ENCODE data around the gene SPPL3.
"Not testable (repeated sequence)": the region's sequence is repeated elsewhere in the genome, so short reads cannot be mapped to it uniquely, and the experiment has no call there.

SPPL3 gene

GRCh38 chr12:120917748-120918147, 13.6 kb upstream of the SPPL3 start:
- no peak for DNase-seq

DNA sequence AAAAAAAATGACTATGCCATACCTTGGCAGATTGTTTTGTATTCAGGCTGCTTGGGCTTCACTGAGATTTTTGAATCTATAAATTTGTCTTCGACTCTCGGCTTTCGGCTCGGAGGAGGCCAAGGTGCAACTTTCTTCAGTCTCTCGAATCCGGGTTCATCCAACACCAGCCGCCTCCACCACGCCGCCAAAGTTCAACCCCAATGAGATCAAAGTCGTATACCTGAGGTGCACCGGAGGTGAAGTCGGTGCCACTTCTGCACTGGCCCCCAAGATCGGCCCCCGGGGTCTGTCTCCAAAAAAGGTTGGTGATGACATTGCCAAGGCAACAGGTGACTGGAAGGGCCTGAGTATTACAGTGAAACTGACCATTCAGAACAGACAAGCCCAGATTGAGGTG, 12.4 kb upstream of the SPPL3 start:
- no peak for DNase-seq

DNA sequence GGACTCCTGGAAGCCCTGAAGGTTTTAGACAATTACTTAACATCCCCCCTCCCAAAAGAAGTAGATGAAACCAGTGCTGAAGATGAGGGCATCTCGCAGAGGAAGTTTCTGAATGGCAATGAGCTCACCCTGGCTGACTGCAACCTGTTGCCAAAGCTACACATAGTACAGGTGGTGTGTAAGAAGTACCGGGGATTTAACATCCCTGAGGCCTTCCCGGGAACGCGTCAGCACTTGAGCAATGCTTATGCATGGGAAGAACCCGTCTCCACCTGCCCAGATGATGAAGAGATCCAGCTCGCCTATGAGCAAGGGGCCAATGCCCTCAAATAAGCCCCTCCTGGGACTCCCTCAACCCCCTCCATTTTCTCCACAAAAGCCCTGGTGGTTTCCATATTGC, 10.6 kb upstream of the SPPL3 start:
- no peak for DNase-seq

GRCh38 chr12:120909633-120910298, 5.6 kb upstream of the SPPL3 start:
- no peak for DNase-seq

- DNase-seq, result no peak
These were observed 1.8 kb upstream of the SPPL3 start for GRCh38 chr12:120905856-120906384.

DNA sequence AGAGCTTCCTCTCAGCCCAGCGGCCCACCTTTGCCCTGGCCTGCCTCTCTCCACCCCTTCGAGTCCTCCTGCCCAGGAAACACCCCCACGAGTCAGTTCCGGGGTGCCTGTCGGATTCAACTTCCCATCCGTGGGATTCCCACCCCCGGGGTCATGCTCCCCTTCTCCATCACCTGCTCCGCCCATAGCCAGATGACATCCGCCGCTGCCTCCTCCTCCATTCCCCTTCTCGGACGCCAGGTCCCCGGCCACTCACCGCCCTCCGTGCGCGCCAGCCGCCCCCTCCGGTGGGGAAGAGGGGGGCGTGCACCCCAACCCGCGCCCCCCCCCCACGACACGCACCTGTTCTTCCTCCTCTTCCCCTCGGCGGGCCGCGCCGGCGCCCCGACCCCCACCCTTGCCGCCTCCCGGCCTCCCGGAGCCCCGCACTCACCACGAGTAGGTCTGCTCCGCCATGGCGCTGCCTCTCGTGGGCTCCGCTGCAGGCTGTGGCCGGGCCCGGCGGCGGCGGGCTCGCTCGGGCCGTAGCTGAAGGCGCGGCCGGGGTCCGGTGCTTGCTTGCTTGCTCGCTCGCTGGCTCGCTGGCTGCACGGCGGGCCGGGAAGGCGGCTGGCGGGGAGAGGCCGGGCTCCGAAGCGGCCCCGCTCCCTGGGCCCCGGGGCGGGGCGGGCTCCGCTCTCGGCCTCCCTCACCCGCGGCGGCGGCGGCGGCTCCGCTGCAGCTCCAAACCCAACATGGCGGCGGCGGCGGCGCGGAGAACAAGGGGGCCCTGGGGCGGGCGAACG, 554 bp downstream of the SPPL3 start:
- peak in 1 of 2 experiments; percentile 65 for DNase-seq

DNA sequence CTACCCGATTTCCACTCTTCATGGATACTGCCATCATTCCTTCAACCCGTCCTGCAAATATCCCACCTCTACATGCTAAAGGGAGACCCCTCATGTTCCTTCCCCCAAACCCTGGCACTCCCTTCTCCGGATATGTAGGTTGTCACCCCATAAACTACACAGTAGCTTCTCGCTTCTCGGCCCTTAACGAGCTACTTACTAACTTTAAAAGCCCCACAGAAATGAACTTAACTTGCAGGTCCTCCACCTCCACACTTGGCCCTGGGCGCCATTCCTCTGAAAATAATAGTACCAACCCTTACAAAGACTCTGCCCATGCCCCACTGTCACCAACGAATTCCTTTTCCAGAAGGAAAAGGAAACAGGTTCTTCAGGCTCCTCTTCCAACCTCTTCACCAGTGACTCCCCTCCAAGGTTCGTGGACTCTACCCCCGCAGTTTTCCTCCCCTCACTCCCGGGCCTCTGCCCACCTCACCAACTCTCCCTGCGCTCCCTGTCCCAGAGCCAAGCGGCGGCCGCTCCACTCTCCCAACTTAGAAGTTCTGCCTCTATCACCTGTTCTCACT, 1.2 kb downstream of the SPPL3 start:
- DNase-seq, result no peak

DNA sequence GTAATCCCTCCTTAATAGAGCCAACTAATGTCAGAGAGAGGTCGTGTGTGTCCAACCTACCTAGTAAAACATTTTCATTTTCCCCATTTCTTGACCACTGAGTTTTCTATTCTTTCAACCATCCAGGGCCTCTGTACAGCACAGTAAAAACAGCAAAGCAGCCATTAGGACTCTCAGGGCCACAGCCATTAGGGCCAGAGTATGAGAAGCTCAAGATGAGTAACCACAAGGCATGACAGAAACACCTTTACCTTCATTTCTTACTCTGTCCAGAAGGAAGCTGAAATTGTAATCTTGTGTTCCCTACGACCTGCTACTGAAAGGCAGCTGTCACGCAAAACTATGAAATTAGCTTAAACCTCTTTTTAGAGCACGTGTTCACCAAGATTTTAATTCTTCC, 2.3 kb downstream of the SPPL3 start:
- no peak for DNase-seq

- DNase-seq, result not testable (repeated sequence)
These were observed 3.1 kb downstream of the SPPL3 start for GRCh38 chr12:120901101-120901500.

- DNase-seq, result no peak
These were observed 8.6 kb downstream of the SPPL3 start for GRCh38 chr12:120895532-120895931.

GRCh38 chr12:120892265-120892664, 11.9 kb downstream of the SPPL3 start:
- no peak for DNase-seq

DNA sequence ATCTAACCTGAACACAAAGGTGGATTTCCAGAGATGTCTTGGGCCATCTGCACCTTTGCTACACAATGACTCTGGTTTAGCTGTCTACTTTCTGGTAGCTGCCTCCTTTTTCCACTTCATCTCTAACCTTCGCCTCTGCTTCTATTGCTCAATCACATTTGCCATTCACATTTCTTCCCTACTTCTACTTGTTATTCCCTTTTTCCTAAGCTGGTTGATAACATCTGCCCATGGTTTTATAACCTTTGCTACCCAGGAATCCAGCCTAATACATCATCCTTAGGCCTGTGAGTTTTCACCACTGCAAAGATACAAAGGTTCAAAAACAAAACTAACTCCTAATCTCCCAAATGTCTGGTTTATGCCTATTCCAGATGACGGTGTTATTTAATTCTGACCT, 13.2 kb downstream of the SPPL3 start:
- DNase-seq, result no peak

DNA sequence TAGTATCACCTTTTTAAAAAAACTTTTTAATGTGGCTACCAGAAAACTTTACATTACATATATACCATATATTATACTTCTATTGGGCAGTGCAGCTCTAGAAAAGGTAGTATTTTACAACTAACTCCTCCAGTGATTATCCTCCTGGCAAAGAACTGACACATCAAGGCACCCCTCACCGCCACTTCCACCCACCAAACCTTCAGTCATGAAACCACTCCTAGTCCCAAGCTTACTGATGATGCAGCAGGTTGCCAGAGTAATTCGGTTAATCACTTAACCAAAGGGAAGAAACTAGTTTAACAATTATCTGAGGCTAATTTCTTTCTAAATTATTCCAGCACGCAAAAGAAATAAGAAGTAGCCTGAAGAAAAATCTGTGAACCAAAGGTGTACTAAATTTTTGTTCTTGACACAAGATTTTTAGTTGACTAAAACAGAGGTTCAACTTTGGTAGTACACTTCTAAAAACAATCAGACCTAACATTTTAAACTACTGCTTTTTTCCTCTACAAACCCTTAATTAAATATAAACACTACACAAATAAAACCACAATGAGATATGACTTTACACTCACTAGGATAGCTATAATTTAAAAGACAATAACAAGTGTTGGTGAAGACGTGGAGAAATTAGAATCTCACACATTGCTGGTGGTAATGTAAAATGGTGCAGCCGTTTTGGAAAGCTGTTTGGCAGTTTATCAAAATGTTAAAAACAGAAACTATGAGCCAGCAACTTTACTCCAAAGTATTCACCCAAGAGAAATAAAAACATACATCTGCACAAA, 16.7 kb downstream of the SPPL3 start:
- no peak for DNase-seq

- DNase-seq, result no peak
These were observed 17.7 kb downstream of the SPPL3 start for GRCh38 chr12:120886199-120887018.

DNA sequence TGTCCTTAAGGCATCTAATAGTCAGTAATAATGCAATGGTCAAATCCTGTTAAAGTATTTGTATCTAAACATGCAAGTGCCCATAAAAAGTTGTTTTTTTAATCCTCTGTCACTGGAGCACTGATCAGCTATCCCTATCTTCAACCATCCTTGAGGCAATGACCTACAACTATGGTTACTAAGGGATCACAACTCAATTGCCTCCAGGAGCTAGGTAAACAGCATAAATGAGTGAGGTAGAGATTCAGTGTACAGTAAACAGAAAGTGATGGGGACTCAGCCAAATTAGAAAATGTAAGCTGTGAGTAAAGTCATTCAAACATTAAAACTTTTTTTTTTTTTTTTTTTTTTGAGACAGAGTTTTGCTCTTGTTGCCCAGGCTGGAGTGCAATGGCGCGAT, 18.6 kb downstream of the SPPL3 start:
- no peak for DNase-seq

GRCh38 chr12:120884644-120885043, 19.5 kb downstream of the SPPL3 start:
- DNase-seq, result no peak

DNA sequence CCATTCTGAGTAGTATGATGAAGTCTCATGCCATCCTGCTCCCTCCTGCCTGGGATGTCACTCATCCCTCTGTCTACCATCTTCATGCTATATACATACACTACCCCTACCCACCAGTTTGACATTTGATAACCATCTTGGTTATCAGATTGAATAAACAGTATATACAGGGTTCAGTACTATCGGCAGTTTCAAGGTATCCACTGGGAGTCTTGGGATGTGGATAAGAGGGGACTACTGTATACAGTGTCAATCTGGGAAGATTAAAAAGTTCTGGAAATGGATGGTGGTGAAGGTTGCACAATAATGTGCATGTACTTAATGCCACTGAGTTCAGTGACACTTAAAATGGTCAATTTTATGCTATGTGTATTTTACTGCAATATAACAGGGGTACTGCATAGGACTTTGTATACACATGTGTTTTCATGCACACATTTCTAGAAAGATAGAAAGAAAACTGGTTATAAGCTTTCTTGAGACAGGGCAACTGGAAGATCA, 22.1 kb downstream of the SPPL3 start:
- no peak for DNase-seq

GRCh38 chr12:120879718-120880300, 24.3 kb downstream of the SPPL3 start:
- DNase-seq, result no peak

GRCh38 chr12:120879102-120879501, 25.1 kb downstream of the SPPL3 start:
- DNase-seq, result no peak

GRCh38 chr12:120874547-120875245, 29.5 kb downstream of the SPPL3 start:
- no peak for DNase-seq

DNA sequence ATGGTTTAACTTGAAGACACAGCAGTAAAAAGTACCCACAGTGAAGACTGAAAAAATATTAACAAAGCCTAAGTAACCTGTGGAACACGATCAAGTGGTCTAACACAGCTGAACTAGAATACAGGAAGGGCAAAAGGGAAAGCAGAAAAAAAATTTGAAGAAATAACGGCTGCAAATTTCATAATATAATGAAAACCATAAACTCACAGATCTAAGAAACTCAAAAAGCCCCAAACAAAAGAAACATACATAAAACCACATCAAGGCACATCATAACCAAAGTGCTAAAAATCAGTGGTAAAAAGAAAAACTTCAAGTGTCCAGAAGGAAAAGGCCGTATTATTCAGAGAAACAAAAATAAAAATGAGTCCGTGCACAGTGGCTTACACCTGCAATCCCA, 30.9 kb downstream of the SPPL3 start:
- no peak for DNase-seq

All from NCI-H187 (cell line).